Small intestine (tissue), 7 donors: ENCODE results near the gene SNAI3. TPM values are rescaled to one million over a fixed set of nuclear protein-coding genes. Genes with fewer than 3 reads are reported as not detected.

Experiments
- DNase-seq, 2 donors: peaks; one replicate each; pipeline versions ENCODE4 v3.0.0 to v3.0.0-alpha.2; 2013
- FAIRE-seq: peaks from 2 replicates; lab custom pipeline; 2012; peaks lifted over from hg19 to GRCh38; lab: Jason Lieb, UNC
- H3K27ac ChIP-seq, 3 donors: one replicate each; pipeline ENCODE4 v1.5.1; 2013; ENCODE audit warnings: low read length in 2 of 3, mild to moderate bottlenecking in 2 of 3, control low read depth in 1 of 3, inconsistent platforms in 1 of 3, low read depth in 1 of 3, moderate library complexity in 1 of 3
- H3K27me3 ChIP-seq, 3 donors: one replicate each; pipeline ENCODE4 v1.6.1; 2013; ENCODE audit warnings: low read length in 3 of 3, inconsistent platforms in 1 of 3; ENCODE audit not compliant: control insufficient read depth in 3 of 3, insufficient read depth in 3 of 3
- H3K36me3 ChIP-seq, 3 donors: one replicate each; pipeline ENCODE4 v1.6.1; 2013; ENCODE audit warnings: low read length in 3 of 3, inconsistent platforms in 1 of 3, low read depth in 1 of 3, mild to moderate bottlenecking in 1 of 3, moderate library complexity in 1 of 3; ENCODE audit not compliant: control insufficient read depth in 3 of 3, insufficient read depth in 2 of 3
- H3K4me1 ChIP-seq, 3 donors: one replicate each; pipeline ENCODE4 v1.6.1; 2013; ENCODE audit warnings: low read length in 2 of 3, inconsistent platforms in 1 of 3, low read depth in 1 of 3, mild to moderate bottlenecking in 1 of 3, moderate library complexity in 1 of 3; ENCODE audit not compliant: control insufficient read depth in 3 of 3, insufficient read depth in 2 of 3
- H3K4me3 ChIP-seq, 3 donors: one replicate each; pipeline ENCODE4 v1.5.1; 2013; ENCODE audit warnings: low read length in 3 of 3, control low read depth in 1 of 3, inconsistent platforms in 1 of 3, low read depth in 1 of 3, mild to moderate bottlenecking in 1 of 3, moderate library complexity in 1 of 3
- H3K9me3 ChIP-seq, 2 donors: one replicate each; pipeline ENCODE4 v1.6.1; 2013; ENCODE audit warnings: low read depth in 1 of 2, low read length in 1 of 2; ENCODE audit not compliant: control insufficient read depth in 2 of 2, insufficient read depth in 1 of 2
- WGBS, 3 donors: extraction: QIAGEN DNeasy Blood & Tissue Kit; methylation state at CpG; one replicate each; pipeline ENCODE4 v1.1.7; 2013; 5-methylcytosine and 5-hydroxymethylcytosine counted together
- polyA plus RNA-seq, 4 donors: library from polyadenylated mRNA; stranded (reverse) in 3 of 4; unstranded in 1 of 4; fragments of 200-250 nt in 3 of 4; fragments of 120-200 nt in 1 of 4; gene quantifications; one replicate each; pipeline versions ENCODE4 v1.2.1 to v1.2.3, GENCODE V29; 2013
- donor health status: healthy with polysubstance abuse.
- donor health status: control.
- donor health status: control.
- donor health status: Bipolar disorder and iron deficiency.
- donor health status: healthy.

The SNAI3 gene
- polyA plus RNA-seq, 4 donors = 0.45 to 3.2 (median 0.86) TPM

- no peaks in the 10 kb centered on the region for H3K9me3 ChIP-seq
- H3K36me3 ChIP-seq = no peaks in the 10 kb centered on the region
- H3K4me1 ChIP-seq = peaks cover 2 to 38% (median 5%) of the 10 kb centered on the region in 3 donors
- DNase-seq (peak in 1 of 2 donors; percentile 48), FAIRE-seq (no peak)
- H3K4me3 ChIP-seq = peak overlapping the region; percentile 41 to 60 (median 51)
- WGBS, 3 donors = 5 to 7% (median 6%) methylated on average over 32 to 33 of the region's 33 CpGs
- H3K27me3 ChIP-seq = peaks cover 0 to 49% (median 2%) of the 10 kb centered on the region in 3 donors
- peak overlapping the region in 2 of 3 donors; percentile 21 to 71 for H3K27ac ChIP-seq
Measured at GRCh38 chr16:88685156-88686061, 898 bp downstream of the SNAI3 start.

DNA sequence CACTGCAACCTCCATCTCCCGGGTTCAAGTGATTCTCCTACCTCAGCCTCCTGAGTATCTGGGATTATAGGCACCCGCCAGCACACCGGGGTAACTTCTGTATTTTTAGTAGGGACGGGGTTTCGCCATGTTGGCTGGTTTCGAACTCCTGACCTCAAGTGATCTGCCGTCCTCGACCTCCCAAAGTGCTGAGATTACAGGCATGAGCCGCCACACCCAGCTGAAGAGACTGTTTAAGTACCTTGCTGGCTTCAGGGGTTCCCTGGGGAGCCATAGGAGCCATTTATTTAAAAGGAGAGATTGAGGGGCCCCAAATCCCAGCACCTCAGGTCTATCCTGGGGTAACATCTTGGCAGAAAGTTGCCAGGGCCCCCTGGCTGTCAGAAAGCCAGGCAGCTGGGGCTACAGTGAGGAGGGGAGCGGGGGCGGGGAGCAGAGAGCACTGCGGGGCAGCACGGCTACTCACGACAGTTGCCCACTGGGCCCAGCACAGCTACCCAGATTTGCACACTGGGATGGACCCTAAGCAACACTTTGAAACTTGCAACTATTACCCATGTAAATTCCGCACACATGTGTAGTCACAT lies 1.6 kb downstream of the SNAI3 start:
- DNase-seq = no peak
- Histone ChIP-seq H3K9me3 (no peaks in the 10 kb centered on the region), H3K4me3 (no peak overlapping the region), H3K36me3 (no peaks in the 10 kb centered on the region), H3K27ac (no peak overlapping the region), H3K27me3 (peaks cover 0 to 49% (median 2%) of the 10 kb centered on the region in 3 donors), H3K4me1 (peaks cover 2 to 38% (median 5%) of the 10 kb centered on the region in 3 donors)
- no peak for FAIRE-seq
- WGBS, 3 donors = 73 to 82% (median 75%) methylated on average over 15 of the region's 15 CpGs

- Histone ChIP-seq H3K36me3 (no peaks in the 10 kb centered on the region), H3K27me3 (peaks cover 0 to 59% (median 2%) of the 10 kb centered on the region in 3 donors), H3K4me1 (peaks cover 0 to 19% (median 4%) of the 10 kb centered on the region in 3 donors), H3K9me3 (no peaks in the 10 kb centered on the region), H3K4me3 (no peak overlapping the region), H3K27ac (peak overlapping the region in 2 of 3 donors; percentile 25 to 90)
- peak in 1 of 2 donors; percentile 50 for DNase-seq
- 44 to 61% (median 49%) methylated on average over 21 of the region's 21 CpGs for WGBS, 3 donors
- no peak for FAIRE-seq
Measured at GRCh38 chr16:88681709-88682451, 4.4 kb downstream of the SNAI3 start.

GRCh38 chr16:88681084-88681680 lies 5.1 kb downstream of the SNAI3 start:
- Histone ChIP-seq H3K27me3 (peaks cover 0 to 56% (median 2%) of the 10 kb centered on the region in 3 donors), H3K36me3 (no peaks in the 10 kb centered on the region), H3K27ac (peak overlapping the region in 1 of 3 donors; percentile 90), H3K4me1 (peaks cover 0 to 15% (median 0%) of the 10 kb centered on the region in 3 donors), H3K4me3 (no peak overlapping the region), H3K9me3 (no peaks in the 10 kb centered on the region)
- WGBS, 3 donors = 55 to 65% (median 60%) methylated on average over 31 of the region's 31 CpGs
- DNase-seq (peak; percentile 21 to 59), FAIRE-seq (no peak)

DNA sequence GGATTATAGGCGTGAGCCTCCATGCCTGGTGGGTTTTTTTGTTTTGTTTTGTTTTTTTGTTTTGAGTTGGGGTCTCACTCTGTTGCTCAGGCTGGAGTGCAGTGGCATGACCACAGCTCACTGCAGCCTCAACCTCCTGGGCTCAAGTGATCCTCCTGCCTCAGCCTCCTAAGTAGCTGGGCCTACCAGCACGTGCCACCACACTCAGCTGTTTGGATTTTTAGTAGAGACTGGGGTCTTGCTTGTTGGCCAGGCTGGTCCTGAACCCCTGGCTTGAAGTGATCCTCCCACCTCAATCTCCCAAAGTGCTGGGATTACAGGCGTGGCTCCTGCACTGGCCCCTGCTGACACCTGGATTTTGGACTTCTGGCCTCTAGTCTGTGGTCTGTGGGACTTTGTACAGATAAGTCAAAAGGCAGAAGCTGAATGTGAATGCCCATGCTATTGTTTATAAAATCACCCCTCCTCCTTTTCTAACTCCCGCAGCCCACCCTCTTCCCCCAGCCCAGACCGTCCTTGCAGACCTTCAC lies 5.7 kb downstream of the SNAI3 start:
- Histone ChIP-seq H3K27ac (peak overlapping the region in 1 of 3 donors; percentile 18), H3K36me3 (no peaks in the 10 kb centered on the region), H3K4me1 (peaks cover 0 to 9% (median 0%) of the 10 kb centered on the region in 3 donors), H3K27me3 (peaks cover 0 to 50% (median 2%) of the 10 kb centered on the region in 3 donors), H3K4me3 (no peak overlapping the region), H3K9me3 (no peaks in the 10 kb centered on the region)
- WGBS, 3 donors = 77 to 83% (median 82%) methylated on average over 5 of the region's 5 CpGs
- DNase-seq (no peak), FAIRE-seq (no peak)

DNA sequence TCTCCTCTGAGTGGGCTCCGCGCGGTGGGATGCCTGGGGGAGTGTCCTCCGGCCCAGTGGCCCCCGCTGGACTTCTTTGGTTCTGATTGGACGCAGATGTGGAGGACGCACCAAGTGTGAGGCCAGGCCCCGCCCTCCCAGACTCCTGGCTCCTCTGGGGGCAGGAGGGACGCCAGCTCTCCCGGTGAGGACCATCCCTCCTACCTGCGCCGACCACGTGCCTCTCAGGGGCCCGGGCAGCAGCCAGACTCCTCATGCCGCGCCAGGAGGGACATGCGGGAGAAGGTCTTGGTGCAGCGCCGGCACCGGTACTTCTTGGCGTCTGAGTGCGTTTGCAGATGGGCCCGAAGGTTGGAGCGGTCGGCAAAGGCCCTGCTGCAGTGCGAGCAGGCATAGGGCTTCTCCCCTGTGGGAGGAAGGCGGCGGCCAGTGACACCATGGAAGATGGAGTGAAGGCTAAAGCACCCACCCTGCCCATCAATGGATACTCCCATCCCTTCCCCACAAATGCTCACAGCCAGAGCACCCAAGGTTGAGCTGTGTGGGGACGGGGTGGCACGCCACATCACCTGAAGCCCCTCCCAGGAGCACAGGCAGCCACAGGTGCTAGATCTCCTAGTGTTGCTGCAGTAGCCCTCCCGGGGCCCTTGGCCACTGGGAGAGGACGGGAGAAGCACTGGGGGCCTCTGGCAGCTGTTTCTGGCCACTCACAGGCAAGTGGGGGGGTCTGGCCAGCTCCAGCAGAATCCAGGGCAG lies 7.9 kb downstream of the SNAI3 start:
- Histone ChIP-seq H3K27ac (no peak overlapping the region), H3K4me3 (no peak overlapping the region), H3K9me3 (no peaks in the 10 kb centered on the region), H3K4me1 (no peaks in the 10 kb centered on the region), H3K27me3 (peaks cover 0 to 29% (median 0%) of the 10 kb centered on the region in 3 donors), H3K36me3 (peaks cover 0 to 7% (median 0%) of the 10 kb centered on the region in 3 donors)
- FAIRE-seq (no peak), DNase-seq (no peak)
- 74 to 83% (median 77%) methylated on average over 30 to 32 of the region's 32 CpGs for WGBS, 3 donors

DNA sequence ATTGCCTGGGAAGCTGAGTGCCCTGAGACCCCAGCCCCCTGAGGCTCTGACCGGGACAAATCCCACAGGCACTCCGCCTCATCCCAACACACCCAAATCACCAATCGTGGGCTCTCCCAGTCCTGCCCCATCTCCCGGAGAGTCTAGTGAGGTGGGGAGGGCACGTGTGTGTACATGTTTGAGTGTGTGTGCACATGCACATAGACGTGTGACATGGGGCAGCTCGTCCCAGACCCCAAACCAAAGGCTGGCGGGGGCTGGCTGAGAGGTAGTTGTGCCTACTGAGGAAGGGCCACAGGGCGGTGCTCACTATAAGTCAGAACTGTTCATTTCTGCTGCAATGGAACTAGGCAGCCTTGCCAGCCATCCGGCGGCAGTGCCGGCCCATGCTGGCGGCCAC lies 8.6 kb downstream of the SNAI3 start:
- DNase-seq (no peak), FAIRE-seq (no peak)
- no peak overlapping the region for H3K4me3 ChIP-seq
- peaks cover 0 to 7% (median 0%) of the 10 kb centered on the region in 3 donors for H3K36me3 ChIP-seq
- no peaks in the 10 kb centered on the region for H3K9me3 ChIP-seq
- no peak overlapping the region for H3K27ac ChIP-seq
- H3K4me1 ChIP-seq = no peaks in the 10 kb centered on the region
- H3K27me3 ChIP-seq = peaks cover 0 to 29% (median 0%) of the 10 kb centered on the region in 3 donors
- WGBS, 3 donors = 82 to 85% (median 84%) methylated on average over 13 of the region's 13 CpGs
